ENCODE measurements around the gene DAGLA. TPM values are rescaled to one million over a fixed set of nuclear protein-coding genes. Genes with fewer than 3 reads are reported as not detected.

DAGLA gene
- total RNA-seq, 1 donor from 2014 or later, result 21.0 TPM

DNA sequence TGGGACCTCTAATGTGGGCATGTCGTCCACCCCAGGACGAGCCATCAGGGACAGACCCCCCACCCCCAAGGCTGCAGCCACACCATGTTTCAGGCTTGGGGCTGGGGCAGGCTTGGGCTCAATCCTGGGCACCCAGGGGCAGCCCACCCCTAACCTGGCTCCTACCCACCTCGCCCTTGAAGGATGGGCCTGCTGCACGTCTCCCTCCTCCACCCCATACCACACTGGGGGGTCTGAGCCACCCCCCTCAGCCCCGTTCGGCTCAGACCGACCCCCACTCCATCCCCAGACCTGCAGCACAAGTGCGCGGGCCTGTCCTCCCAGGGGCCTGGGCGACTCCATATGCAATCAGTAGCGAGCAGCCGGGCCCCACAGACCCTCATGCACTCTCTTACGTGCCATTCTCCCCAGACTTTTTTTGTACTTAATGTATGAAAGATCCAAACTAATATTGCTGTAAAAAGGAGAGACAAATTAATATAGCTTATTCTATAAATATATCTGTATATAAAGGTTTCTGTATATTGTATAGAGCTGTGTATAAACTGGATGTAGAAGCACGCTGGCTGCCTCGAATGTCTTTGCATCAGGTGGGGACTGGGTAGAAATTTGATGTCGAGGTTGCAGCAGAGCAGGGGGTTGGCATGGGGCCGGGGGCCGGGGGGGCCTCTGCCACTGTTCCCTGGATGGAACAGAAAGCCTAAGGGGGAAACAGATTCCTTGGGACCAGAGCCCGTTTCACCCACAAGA is 66.4 kb downstream of the DAGLA start:
- H3K27me3 Mint-ChIP-seq (ENCODE audit: low read depth), result peaks cover 26% of the 10 kb centered on the region
- no peak for DNase-seq (ENCODE audit: low read depth, low spot score)
- peaks cover 3% of the 10 kb centered on the region for H3K36me3 Mint-ChIP-seq (ENCODE audit: low read depth)
- no peaks in the 10 kb centered on the region for H3K9me3 Mint-ChIP-seq
- peak overlapping the region; percentile 66 for H3K4me3 Mint-ChIP-seq
- peaks cover 27% of the 10 kb centered on the region for H3K4me1 Mint-ChIP-seq
- TF ChIP-seq, protein P1, sequence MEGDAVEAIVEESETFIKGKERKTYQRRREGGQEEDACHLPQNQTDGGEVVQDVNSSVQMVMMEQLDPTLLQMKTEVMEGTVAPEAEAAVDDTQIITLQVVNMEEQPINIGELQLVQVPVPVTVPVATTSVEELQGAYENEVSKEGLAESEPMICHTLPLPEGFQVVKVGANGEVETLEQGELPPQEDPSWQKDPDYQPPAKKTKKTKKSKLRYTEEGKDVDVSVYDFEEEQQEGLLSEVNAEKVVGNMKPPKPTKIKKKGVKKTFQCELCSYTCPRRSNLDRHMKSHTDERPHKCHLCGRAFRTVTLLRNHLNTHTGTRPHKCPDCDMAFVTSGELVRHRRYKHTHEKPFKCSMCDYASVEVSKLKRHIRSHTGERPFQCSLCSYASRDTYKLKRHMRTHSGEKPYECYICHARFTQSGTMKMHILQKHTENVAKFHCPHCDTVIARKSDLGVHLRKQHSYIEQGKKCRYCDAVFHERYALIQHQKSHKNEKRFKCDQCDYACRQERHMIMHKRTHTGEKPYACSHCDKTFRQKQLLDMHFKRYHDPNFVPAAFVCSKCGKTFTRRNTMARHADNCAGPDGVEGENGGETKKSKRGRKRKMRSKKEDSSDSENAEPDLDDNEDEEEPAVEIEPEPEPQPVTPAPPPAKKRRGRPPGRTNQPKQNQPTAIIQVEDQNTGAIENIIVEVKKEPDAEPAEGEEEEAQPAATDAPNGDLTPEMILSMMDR (conservative IDR thresholded peaks at IDR 0.05), result no peak
- H3K27ac Mint-ChIP-seq (ENCODE audit: unreplicated experiment), result no peak overlapping the region

DNA sequence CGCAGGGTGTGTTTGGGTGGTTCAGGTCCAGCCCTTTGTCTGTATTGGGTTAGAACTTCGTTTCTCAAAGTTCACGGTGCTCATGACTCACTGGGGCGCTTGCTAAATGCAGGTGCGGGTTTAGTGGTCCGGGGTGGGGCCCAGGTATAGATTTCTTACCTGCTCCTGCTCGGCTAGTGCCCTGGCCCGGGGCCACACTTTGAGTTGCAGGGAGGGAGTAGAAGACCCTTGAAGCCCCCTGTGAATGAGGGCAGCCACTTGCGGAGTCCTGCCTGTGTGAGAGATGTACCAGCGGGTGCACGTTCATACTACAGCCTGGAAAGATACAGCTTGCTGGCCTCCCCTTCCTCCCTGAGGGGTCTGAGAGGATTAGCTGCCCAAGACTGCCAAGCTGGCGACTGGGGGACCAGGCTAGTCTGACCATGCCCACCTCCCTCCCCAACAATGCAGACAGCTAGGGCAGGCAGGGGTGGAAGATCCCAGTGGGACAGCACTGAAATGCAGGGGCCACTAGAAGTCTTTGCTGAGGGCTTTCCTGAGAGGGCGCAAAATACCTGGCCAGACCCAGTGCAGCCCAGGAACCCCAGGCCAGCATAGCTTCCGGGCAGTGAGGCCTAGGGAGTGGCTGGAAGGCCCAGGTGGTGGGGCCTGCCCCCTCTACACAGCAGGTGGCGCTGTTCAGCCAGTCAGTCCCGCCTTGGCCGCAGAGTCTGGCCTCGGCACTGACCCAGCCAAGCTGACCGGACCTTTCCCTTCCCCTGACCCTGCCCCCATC is 67.2 kb downstream of the DAGLA start:
- H3K9me3 Mint-ChIP-seq, result no peaks in the 10 kb centered on the region
- peaks cover 22% of the 10 kb centered on the region for H3K4me1 Mint-ChIP-seq
- H3K27ac Mint-ChIP-seq (ENCODE audit: unreplicated experiment), result no peak overlapping the region
- no peaks in the 10 kb centered on the region for H3K36me3 Mint-ChIP-seq (ENCODE audit: low read depth)
- no peak overlapping the region for H3K4me3 Mint-ChIP-seq
- TF ChIP-seq, protein P1 (conservative IDR thresholded peaks at IDR 0.05), result peak; percentile 85
- DNase-seq (ENCODE audit: low read depth, low spot score), result peak; percentile 85
- peaks cover 31% of the 10 kb centered on the region for H3K27me3 Mint-ChIP-seq (ENCODE audit: low read depth)

DNA sequence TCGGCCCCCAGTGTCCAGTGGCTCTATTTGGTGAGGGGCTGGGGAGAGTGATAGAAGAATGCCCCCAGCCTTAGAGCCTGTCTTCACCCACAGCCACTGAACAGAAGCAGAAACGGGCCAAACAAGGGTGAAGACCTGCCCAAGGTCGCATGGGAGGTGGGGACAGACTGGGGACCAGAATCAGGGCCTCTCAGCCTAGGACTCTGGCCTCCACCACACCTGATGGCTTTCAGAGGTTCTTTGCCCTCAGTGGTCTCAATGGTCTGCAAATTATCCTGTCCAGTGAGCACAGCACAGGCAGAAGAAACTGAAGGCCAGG is 67.7 kb downstream of the DAGLA start:
- Mint-ChIP-seq H3K4me1 (peaks cover 23% of the 10 kb centered on the region), H3K36me3 (ENCODE audit: low read depth) (no peaks in the 10 kb centered on the region), H3K9me3 (no peaks in the 10 kb centered on the region), H3K27me3 (ENCODE audit: low read depth) (peaks cover 33% of the 10 kb centered on the region), H3K27ac (ENCODE audit: unreplicated experiment) (no peak overlapping the region), H3K4me3 (no peak overlapping the region)
- no peak for DNase-seq (ENCODE audit: low read depth, low spot score)
- TF ChIP-seq, protein P1 (conservative IDR thresholded peaks at IDR 0.05), result peak; percentile 39

DNA sequence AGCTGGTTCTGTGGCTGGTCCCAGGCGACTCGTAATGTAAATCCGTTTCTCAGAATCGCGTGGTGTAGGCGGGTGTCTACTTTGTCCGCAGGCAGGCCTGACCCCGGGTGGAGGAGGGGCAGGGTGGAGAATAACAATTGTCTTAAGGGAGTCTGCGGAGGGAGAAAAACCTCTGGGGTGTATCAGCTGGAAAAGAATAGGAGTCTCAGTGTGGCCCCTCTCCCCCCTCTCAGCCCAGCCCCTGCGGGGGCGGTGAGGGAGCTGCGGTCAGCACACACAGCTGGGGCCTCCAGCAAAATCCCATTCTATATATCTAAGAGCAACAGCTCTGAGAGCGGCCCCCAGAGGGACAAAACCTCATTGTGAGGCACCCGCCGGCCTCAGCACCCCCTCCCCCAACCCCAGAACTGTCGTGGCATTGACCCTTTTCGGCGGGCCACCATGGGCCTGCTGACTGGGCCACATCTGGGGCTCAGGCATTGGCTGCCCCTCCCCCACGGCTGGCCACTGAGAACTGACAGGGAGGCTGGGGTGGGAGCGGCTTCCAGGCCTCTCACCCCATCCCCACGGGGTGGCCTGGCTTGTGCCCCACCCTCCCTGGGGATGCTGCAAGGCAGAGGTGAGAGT is 69.5 kb downstream of the DAGLA start:
- DNase-seq (ENCODE audit: low read depth, low spot score), result peak; percentile 61
- H3K4me3 Mint-ChIP-seq, result peak overlapping the region; percentile 80
- H3K9me3 Mint-ChIP-seq, result no peaks in the 10 kb centered on the region
- H3K27ac Mint-ChIP-seq (ENCODE audit: unreplicated experiment), result peak overlapping the region; percentile 72
- H3K36me3 Mint-ChIP-seq (ENCODE audit: low read depth), result no peaks in the 10 kb centered on the region
- peaks cover 27% of the 10 kb centered on the region for H3K4me1 Mint-ChIP-seq
- H3K27me3 Mint-ChIP-seq (ENCODE audit: low read depth), result peaks cover 50% of the 10 kb centered on the region
- TF ChIP-seq, protein P1 (conservative IDR thresholded peaks at IDR 0.05), result no peak

DNA sequence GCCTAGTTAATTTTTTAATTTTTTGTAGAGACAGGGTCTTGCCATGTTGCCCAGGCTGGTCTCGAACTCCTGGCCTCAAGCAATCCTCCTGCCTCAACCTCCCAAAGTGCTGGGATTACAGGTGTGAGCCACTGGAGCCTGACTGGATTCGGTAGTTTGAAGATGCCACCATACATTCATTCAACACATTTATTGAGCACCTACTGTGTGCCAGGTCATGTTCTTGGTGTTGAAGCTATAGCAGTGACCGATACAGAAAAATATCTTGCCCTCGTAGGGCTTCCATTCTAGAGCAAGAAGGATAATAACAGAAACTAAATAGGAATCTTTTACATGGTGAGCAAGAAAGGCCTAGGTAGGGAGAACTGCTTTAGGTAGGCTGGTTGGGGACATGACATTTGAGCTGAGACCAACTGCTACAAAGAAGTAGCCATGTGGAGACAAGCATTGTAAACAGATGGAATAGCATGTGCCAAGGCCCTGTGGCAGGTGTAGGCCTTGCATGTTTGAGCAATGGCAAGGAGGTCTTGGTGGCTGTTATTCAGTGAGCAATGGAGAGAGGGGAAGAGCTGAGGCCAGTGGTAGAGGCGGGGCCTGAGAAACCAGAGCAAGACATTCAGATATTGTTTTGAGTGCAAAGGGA is 70.6 kb downstream of the DAGLA start:
- TF ChIP-seq, protein P1 (conservative IDR thresholded peaks at IDR 0.05), result no peak
- DNase-seq (ENCODE audit: low read depth, low spot score), result no peak
- peaks cover 54% of the 10 kb centered on the region for H3K27me3 Mint-ChIP-seq (ENCODE audit: low read depth)
- H3K9me3 Mint-ChIP-seq, result no peaks in the 10 kb centered on the region
- peaks cover 27% of the 10 kb centered on the region for H3K4me1 Mint-ChIP-seq
- H3K27ac Mint-ChIP-seq (ENCODE audit: unreplicated experiment), result no peak overlapping the region
- H3K4me3 Mint-ChIP-seq, result no peak overlapping the region
- no peaks in the 10 kb centered on the region for H3K36me3 Mint-ChIP-seq (ENCODE audit: low read depth)
